MCF 10A (cell line): ENCODE measurements around the gene CDKL2. TPM values are rescaled to one million over a fixed set of nuclear protein-coding genes. Genes with fewer than 3 reads are reported as not detected.

Source experiments
- BruUV-seq: library from RNA; stranded (reverse); fragments of 400-500 nt; replicated peaks from 2 replicates; lab custom pipeline; 2021; lab: Mats Ljungman, UMichigan
- CTCF ChIA-PET: fragments of 300-600 bp; sonication (Branson Sonifier 250); formaldehyde crosslinking; extraction: SDS; loops from one replicate; lab custom pipeline; 2021; ENCODE audit warnings: antibody characterized with exemption, inconsistent platforms; lab: Yijun Ruan, JAX
- POLR2A ChIA-PET: fragments of 300-600, 350-650 bp; sonication (Branson Sonifier 250); formaldehyde crosslinking; extraction: SDS; loops from one replicate; lab custom pipeline; 2020; ENCODE audit warnings: antibody characterized with exemption, inconsistent platforms; lab: Yijun Ruan, JAX
- DNase-seq: peaks from one replicate; pipeline ENCODE4 v3.0.0-alpha.2; 2018; ENCODE audit not compliant: unreplicated experiment
- H3K27ac Mint-ChIP-seq: one replicate; pipeline ENCODE4 v1.8.0; 2022; ENCODE audit warnings: mild to moderate bottlenecking, low read depth, mixed read lengths; ENCODE audit not compliant: unreplicated experiment
- H3K27me3 Mint-ChIP-seq: one replicate; pipeline ENCODE4 v1.8.0; 2022; ENCODE audit warnings: mixed read lengths; ENCODE audit not compliant: insufficient read depth, unreplicated experiment
- H3K36me3 Mint-ChIP-seq: one replicate; pipeline ENCODE4 v1.8.0; 2022; ENCODE audit warnings: mild to moderate bottlenecking, moderate library complexity, mixed read lengths; ENCODE audit not compliant: insufficient read depth, unreplicated experiment
- H3K4me1 Mint-ChIP-seq: one replicate; pipeline ENCODE4 v1.8.0; 2022; ENCODE audit warnings: mixed read lengths; ENCODE audit not compliant: insufficient read depth, unreplicated experiment
- H3K4me3 Mint-ChIP-seq: one replicate; pipeline ENCODE4 v1.8.0; 2022; ENCODE audit warnings: mild to moderate bottlenecking, moderate library complexity, mixed read lengths; ENCODE audit not compliant: unreplicated experiment
- H3K9me3 Mint-ChIP-seq: one replicate; pipeline ENCODE4 v1.8.0; 2022; ENCODE audit warnings: mixed read lengths; ENCODE audit not compliant: unreplicated experiment
- intact Hi-C: fragments of 100-400 bp; cut with micrococcal nuclease; formaldehyde crosslinking; loops from 2 replicates; pipeline ENCODE4 v1.14.1; 2022
- total RNA-seq: library from RNA; stranded (reverse); gene quantifications from 2 replicates; pipeline ENCODE4 v1.2.3, GENCODE V29; 2022
- TF ChIP-seq, protein P1 (sequence below): fragments of 200-600 bp; IDR thresholded peaks from one replicate; pipeline ENCODE4 v1.8.0; 2022; ENCODE audit warnings: antibody characterized with exemption, mild to moderate bottlenecking; ENCODE audit not compliant: unreplicated experiment

Gene CDKL2
- total RNA-seq, 1 experiment from 2014 or later: 0.42 TPM

DNA sequence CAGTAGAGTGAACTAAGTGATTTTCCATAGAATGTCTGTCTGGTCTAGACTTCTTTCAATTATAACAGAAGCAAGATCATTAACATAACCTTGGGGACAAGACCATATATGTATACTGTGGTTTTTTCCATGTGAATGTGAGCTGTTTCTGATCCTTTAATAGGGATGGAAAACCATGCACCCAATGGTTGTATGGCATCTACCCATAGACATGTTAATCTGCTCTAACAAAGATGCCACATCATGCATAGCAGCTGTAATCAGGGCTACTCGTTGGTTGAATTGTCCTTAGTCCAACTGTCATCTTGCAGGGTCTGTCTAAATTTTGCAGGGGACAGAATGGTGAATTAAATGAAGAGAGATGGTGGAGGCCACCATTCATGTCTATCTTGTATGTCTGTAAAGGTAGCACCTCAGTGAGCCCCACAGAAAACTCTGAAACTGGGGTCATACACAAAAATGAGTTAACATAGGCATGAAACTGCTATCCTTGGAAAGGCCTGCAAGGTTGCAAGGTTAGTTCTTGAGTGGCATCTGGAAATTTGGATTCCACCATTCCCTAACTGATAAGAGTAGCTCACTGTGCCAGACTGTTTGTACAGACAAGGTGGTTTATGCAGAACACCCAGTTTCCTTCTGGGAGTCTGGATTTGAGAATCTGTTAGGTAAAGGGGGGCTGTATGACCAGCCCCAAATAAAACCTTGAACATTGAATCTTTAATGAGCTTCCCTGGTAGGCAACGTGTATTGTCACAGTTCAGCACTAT, 99.6 kb downstream of the CDKL2 start:
- BruUV-seq: no TSS peak

More for the DNA sequence above, 99.6 kb downstream of the CDKL2 start:
- ChIA-PET POLR2A (interaction anchor here (1.2 to 2.0 kb wide), 2 partner anchors 16 to 196 kb away, joined by 3 to 10 read pairs; partner anchors contain the start of genes RCHY1 and THAP6), CTCF (interaction anchor here (0.6 to 0.7 kb wide), 2 partner anchors 600 to 735 kb away, joined by 3 read pairs; no protein-coding TSS in a partner anchor)
- peaks cover 15% of the 10 kb centered on the region for H3K9me3 Mint-ChIP-seq
- H3K27ac Mint-ChIP-seq: no peak overlapping the region
- intact Hi-C loops: no loop called here
- H3K4me3 Mint-ChIP-seq: no peak overlapping the region
- no peaks in the 10 kb centered on the region for H3K4me1 Mint-ChIP-seq
- peaks cover 54% of the 10 kb centered on the region for H3K36me3 Mint-ChIP-seq
- no peaks in the 10 kb centered on the region for H3K27me3 Mint-ChIP-seq
- DNase-seq: no peak
- TF ChIP-seq, protein P1, sequence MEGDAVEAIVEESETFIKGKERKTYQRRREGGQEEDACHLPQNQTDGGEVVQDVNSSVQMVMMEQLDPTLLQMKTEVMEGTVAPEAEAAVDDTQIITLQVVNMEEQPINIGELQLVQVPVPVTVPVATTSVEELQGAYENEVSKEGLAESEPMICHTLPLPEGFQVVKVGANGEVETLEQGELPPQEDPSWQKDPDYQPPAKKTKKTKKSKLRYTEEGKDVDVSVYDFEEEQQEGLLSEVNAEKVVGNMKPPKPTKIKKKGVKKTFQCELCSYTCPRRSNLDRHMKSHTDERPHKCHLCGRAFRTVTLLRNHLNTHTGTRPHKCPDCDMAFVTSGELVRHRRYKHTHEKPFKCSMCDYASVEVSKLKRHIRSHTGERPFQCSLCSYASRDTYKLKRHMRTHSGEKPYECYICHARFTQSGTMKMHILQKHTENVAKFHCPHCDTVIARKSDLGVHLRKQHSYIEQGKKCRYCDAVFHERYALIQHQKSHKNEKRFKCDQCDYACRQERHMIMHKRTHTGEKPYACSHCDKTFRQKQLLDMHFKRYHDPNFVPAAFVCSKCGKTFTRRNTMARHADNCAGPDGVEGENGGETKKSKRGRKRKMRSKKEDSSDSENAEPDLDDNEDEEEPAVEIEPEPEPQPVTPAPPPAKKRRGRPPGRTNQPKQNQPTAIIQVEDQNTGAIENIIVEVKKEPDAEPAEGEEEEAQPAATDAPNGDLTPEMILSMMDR: no peak

Other genes starting within 250 kb of the CDKL2 start
- gene RCHY1, start 116.1 kb downstream of the CDKL2 start, total RNA-seq: 29.1 and 38.3 TPM in 2 replicates
- gene THAP6, start 116.1 kb downstream of the CDKL2 start, total RNA-seq: 27.6 and 30.0 TPM in 2 replicates
- not detected in 2 replicates for gene ODAPH, start 74.5 kb downstream of the CDKL2 start, total RNA-seq
- gene G3BP2, start 42.9 kb upstream of the CDKL2 start, total RNA-seq: 179 and 231 TPM in 2 replicates
- gene USO1, start 94.0 kb upstream of the CDKL2 start, total RNA-seq: 105 and 108 TPM in 2 replicates